ENCODE results near the gene LPCAT2. TPM values are rescaled to one million over a fixed set of nuclear protein-coding genes. Genes with fewer than 3 reads are reported as not detected.

The LPCAT2 gene
- total and polyA plus RNA-seq, 2 donors (not counting 1 experiment from before 2014, with no cell fraction given) = 10.2 to 17.8 TPM

DNA sequence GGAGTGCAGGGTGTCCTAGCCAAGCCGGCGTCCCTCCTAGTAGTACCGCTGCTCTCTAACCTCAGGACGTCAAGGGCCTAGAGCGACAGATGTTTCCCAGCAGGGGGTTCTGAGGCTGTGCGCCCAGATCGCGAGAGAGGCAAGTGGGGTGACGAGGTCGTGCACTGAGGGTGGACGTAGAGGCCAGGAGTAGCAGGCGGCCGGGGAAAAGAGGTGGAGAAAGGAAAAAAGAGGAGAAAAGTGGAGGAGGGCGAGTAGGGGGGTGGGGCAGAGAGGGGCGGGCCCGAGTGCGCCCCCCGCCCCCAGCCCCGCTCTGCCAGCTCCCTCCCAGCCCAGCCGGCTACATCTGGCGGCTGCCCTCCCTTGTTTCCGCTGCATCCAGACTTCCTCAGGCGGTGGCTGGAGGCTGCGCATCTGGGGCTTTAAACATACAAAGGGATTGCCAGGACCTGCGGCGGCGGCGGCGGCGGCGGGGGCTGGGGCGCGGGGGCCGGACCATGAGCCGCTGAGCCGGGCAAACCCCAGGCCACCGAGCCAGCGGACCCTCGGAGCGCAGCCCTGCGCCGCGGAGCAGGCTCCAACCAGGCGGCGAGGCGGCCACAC is 29.9 kb upstream of the LPCAT2 start, which contains the start of gene MMP2:
Gene MMP2 (plus strand): TSS at position 372 of the 603 bp plus-strand sequence. CDS start 282 bp downstream, outside the sequence.
- Histone ChIP-seq H3K27ac (ENCODE audit: insufficient read depth, low read length) (peak within 1 kb of the TSS; percentile 95), H3K4me1 (ENCODE audit: control insufficient read depth, extremely low read depth, insufficient read depth, low read length) (peaks cover 13% of the 10 kb centered on the region), H3K9me3 (ENCODE audit: control insufficient read depth, insufficient read depth, low read depth, low read length) (no peaks in the 10 kb centered on the region), H3K4me2 (ENCODE audit: extremely low read depth, insufficient read depth, low read length) (peak within 1 kb of the TSS; percentile 95), H3K9ac (ENCODE audit: insufficient read depth, low read length) (peak within 1 kb of the TSS; percentile 86), H3K27me3 (ENCODE audit: control insufficient read depth, insufficient read depth, low read length) (no peaks in the 10 kb centered on the region), H4K20me1 (ENCODE audit: control insufficient read depth, extremely low read depth, insufficient read depth, low read length) (no peaks in the 10 kb centered on the region), H3K4me3 (replicated peaks in 1 of 4; ENCODE audit: control extremely low read depth in 1 of 4, insufficient read depth in 1 of 4, low read depth in 3 of 4, low read length in 4 of 4) (peak within 1 kb of the TSS; percentile 87 to 98 (median 94)), H2AFZ (ENCODE audit: low read length) (no peak within 1 kb of the TSS), H3K36me3 (ENCODE audit: control insufficient read depth, insufficient read depth, low read length) (peaks cover 15% of the 10 kb centered on the region), H3K79me2 (ENCODE audit: control insufficient read depth, insufficient read depth, low read length) (peaks cover 39% of the 10 kb centered on the region)
- DNase-seq (ENCODE audit: low read depth in 2 of 2) = peak; percentile 81 to 87
- TF ChIP-seq, protein P1, sequence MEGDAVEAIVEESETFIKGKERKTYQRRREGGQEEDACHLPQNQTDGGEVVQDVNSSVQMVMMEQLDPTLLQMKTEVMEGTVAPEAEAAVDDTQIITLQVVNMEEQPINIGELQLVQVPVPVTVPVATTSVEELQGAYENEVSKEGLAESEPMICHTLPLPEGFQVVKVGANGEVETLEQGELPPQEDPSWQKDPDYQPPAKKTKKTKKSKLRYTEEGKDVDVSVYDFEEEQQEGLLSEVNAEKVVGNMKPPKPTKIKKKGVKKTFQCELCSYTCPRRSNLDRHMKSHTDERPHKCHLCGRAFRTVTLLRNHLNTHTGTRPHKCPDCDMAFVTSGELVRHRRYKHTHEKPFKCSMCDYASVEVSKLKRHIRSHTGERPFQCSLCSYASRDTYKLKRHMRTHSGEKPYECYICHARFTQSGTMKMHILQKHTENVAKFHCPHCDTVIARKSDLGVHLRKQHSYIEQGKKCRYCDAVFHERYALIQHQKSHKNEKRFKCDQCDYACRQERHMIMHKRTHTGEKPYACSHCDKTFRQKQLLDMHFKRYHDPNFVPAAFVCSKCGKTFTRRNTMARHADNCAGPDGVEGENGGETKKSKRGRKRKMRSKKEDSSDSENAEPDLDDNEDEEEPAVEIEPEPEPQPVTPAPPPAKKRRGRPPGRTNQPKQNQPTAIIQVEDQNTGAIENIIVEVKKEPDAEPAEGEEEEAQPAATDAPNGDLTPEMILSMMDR (conservative IDR thresholded peaks at IDR 0.05 in 1 of 2, IDR thresholded peaks at IDR 0.05 in 1 of 2; ENCODE audit: low read depth in 1 of 2, low read length in 2 of 2) = no peak
- TF ChIP-seq EZH2 (IDR thresholded peaks at IDR 0.05; ENCODE audit: low read length, missing control alignments) = no peak

GRCh38 chr16:55479430-55480140 is 29.3 kb upstream of the LPCAT2 start:
- no peak for DNase-seq (ENCODE audit: low read depth in 2 of 2)
- TF ChIP-seq, protein P1 (conservative IDR thresholded peaks at IDR 0.05 in 1 of 2, IDR thresholded peaks at IDR 0.05 in 1 of 2; ENCODE audit: low read depth in 1 of 2, low read length in 2 of 2) = no peak
- TF ChIP-seq EZH2 (IDR thresholded peaks at IDR 0.05; ENCODE audit: low read length, missing control alignments) = no peak
- Histone ChIP-seq H3K4me3 (replicated peaks in 1 of 4; ENCODE audit: control extremely low read depth in 1 of 4, insufficient read depth in 1 of 4, low read depth in 3 of 4, low read length in 4 of 4) (peak overlapping the region; percentile 87 to 98 (median 94)), H4K20me1 (ENCODE audit: control insufficient read depth, extremely low read depth, insufficient read depth, low read length) (no peaks in the 10 kb centered on the region), H3K9me3 (ENCODE audit: control insufficient read depth, insufficient read depth, low read depth, low read length) (no peaks in the 10 kb centered on the region), H3K27me3 (ENCODE audit: control insufficient read depth, insufficient read depth, low read length) (no peaks in the 10 kb centered on the region), H3K36me3 (ENCODE audit: control insufficient read depth, insufficient read depth, low read length) (peaks cover 20% of the 10 kb centered on the region), H3K4me2 (ENCODE audit: extremely low read depth, insufficient read depth, low read length) (peak overlapping the region; percentile 95), H3K27ac (ENCODE audit: insufficient read depth, low read length) (peak overlapping the region; percentile 95), H3K79me2 (ENCODE audit: control insufficient read depth, insufficient read depth, low read length) (peaks cover 42% of the 10 kb centered on the region), H2AFZ (ENCODE audit: low read length) (no peak overlapping the region), H3K4me1 (ENCODE audit: control insufficient read depth, extremely low read depth, insufficient read depth, low read length) (peaks cover 13% of the 10 kb centered on the region), H3K9ac (ENCODE audit: insufficient read depth, low read length) (peak overlapping the region; percentile 86)

DNA sequence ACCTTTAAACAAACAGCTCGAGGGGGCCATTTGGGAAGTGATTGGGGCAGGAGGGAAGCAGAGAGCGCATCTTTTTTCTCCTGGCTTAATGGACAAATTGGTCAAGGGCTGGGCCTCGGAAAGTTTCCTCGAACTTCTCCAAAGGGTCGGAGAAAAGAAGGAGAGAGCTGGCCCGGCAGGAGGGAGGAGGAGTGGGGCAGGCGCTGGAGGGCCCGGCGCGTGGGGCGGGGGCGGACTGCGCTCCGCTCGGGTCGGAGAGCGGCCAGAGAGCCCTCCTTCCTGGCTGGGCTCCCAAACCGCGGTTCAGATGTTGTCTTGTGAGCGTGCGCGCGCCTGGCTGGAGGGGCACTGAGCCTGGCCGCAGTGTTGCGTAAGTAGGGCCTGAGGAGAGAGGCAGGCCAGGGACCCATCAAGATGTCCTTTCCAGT is 28.6 kb upstream of the LPCAT2 start:
- Histone ChIP-seq H3K27ac (ENCODE audit: insufficient read depth, low read length) (peak overlapping the region; percentile 95), H3K36me3 (ENCODE audit: control insufficient read depth, insufficient read depth, low read length) (peaks cover 27% of the 10 kb centered on the region), H3K4me3 (replicated peaks in 1 of 4; ENCODE audit: control extremely low read depth in 1 of 4, insufficient read depth in 1 of 4, low read depth in 3 of 4, low read length in 4 of 4) (peak overlapping the region; percentile 87 to 98 (median 94)), H3K27me3 (ENCODE audit: control insufficient read depth, insufficient read depth, low read length) (no peaks in the 10 kb centered on the region), H3K9ac (ENCODE audit: insufficient read depth, low read length) (peak overlapping the region; percentile 86), H4K20me1 (ENCODE audit: control insufficient read depth, extremely low read depth, insufficient read depth, low read length) (no peaks in the 10 kb centered on the region), H2AFZ (ENCODE audit: low read length) (no peak overlapping the region), H3K79me2 (ENCODE audit: control insufficient read depth, insufficient read depth, low read length) (peaks cover 48% of the 10 kb centered on the region), H3K9me3 (ENCODE audit: control insufficient read depth, insufficient read depth, low read depth, low read length) (no peaks in the 10 kb centered on the region), H3K4me1 (ENCODE audit: control insufficient read depth, extremely low read depth, insufficient read depth, low read length) (peaks cover 18% of the 10 kb centered on the region), H3K4me2 (ENCODE audit: extremely low read depth, insufficient read depth, low read length) (peak overlapping the region; percentile 95)
- TF ChIP-seq, protein P1 (conservative IDR thresholded peaks at IDR 0.05 in 1 of 2, IDR thresholded peaks at IDR 0.05 in 1 of 2; ENCODE audit: low read depth in 1 of 2, low read length in 2 of 2) = no peak
- no peak for TF ChIP-seq EZH2 (IDR thresholded peaks at IDR 0.05; ENCODE audit: low read length, missing control alignments)
- peak; percentile 94 to 95 for DNase-seq (ENCODE audit: low read depth in 2 of 2)

Measured in fibroblast of lung (primary cell).